Neural cell (in vitro differentiated cells): ENCODE measurements around the gene OR52N4. TPM values are rescaled to one million over a fixed set of nuclear protein-coding genes. Genes with fewer than 3 reads are reported as not detected.

Source experiments
- H2AFZ ChIP-seq: fragments of 200-600, 300-800 bp; sonication (generic), shearing (Covaris generic); 2 replicates; pipeline ENCODE4 v1.6.0; 2014; ENCODE audit warnings: low read depth, mild to moderate bottlenecking, antibody characterized with exemption, low read length, moderate library complexity
- H3F3A ChIP-seq: fragments of 200-600 bp; shearing (Covaris generic); 2 replicates; pipeline ENCODE4 v1.6.1; 2016; ENCODE audit warnings: mild to moderate bottlenecking, moderate library complexity, mixed read lengths, antibody characterized with exemption, low read length; ENCODE audit not compliant: insufficient read depth, poor library complexity, severe bottlenecking
- H3K27ac ChIP-seq: fragments of 200-600, 300-800 bp; sonication (generic), shearing (Covaris generic); 2 replicates; pipeline ENCODE4 v1.5.1; 2014; ENCODE audit warnings: mild to moderate bottlenecking, low read length, moderate library complexity
- H3K27me3 ChIP-seq: fragments of 300-800, 200-600 bp; sonication (generic), shearing (Covaris generic); 2 replicates; pipeline ENCODE4 v1.6.0; 2014; ENCODE audit warnings: mild to moderate bottlenecking, low read depth, low read length, moderate library complexity; ENCODE audit not compliant: insufficient read depth
- H3K36me3 ChIP-seq: fragments of 300-800, 200-600 bp; sonication (generic), shearing (Covaris generic); 2 replicates; pipeline ENCODE4 v1.5.1; 2014; ENCODE audit warnings: mild to moderate bottlenecking, antibody characterized with exemption, low read length, moderate library complexity; ENCODE audit not compliant: insufficient read depth
- H3K4me2 ChIP-seq: fragments of 300-800, 200-600 bp; sonication (generic), shearing (Covaris generic); 2 replicates; pipeline ENCODE4 v1.6.0; 2014; ENCODE audit warnings: mild to moderate bottlenecking, low read length
- H3K4me3 ChIP-seq: fragments of 300-800, 200-600 bp; sonication (generic), shearing (Covaris generic); 2 replicates; pipeline ENCODE4 v1.5.1; 2014; ENCODE audit warnings: mild to moderate bottlenecking, low read length, moderate library complexity
- H3K79me2 ChIP-seq: fragments of 200-600 bp; shearing (Covaris generic); replicated peaks from 2 replicates; pipeline ENCODE4 v1.6.0; 2014; ENCODE audit warnings: mild to moderate bottlenecking, low read length, moderate library complexity; ENCODE audit not compliant: insufficient read depth
- H3K9ac ChIP-seq: fragments of 300-800, 200-600 bp; sonication (generic), shearing (Covaris generic); 2 replicates; pipeline ENCODE4 v1.6.1; 2016; ENCODE audit warnings: mild to moderate bottlenecking, low read length, mixed read lengths
- H3K9me2 ChIP-seq: fragments of 200-600 bp; shearing (Covaris generic); 2 replicates; pipeline ENCODE4 v1.6.1; 2016; ENCODE audit warnings: mild to moderate bottlenecking, low read length, mixed read lengths; ENCODE audit not compliant: insufficient read depth
- H3K9me3 ChIP-seq: fragments of 200-600, 300-800 bp; sonication (generic), shearing (Covaris generic); 2 replicates; pipeline ENCODE4 v1.6.1; 2016; ENCODE audit warnings: mild to moderate bottlenecking, mixed run types, low read length, moderate library complexity, mixed read lengths
- H4K20me1 ChIP-seq: fragments of 200-600 bp; shearing (Covaris generic); 2 replicates; pipeline ENCODE4 v1.6.1; 2016; ENCODE audit warnings: mild to moderate bottlenecking, mixed run types; ENCODE audit not compliant: insufficient read depth
- CTCF ChIP-seq: fragments of 450-650 bp; IDR thresholded peaks from 2 replicates; pipeline ENCODE4 v1.5.1; 2014; ENCODE audit warnings: antibody characterized with exemption, mild to moderate bottlenecking, moderate library complexity; ENCODE audit not compliant: poor library complexity, severe bottlenecking
- EP300 ChIP-seq: fragments of 450-650 bp; conservative IDR thresholded peaks from 2 replicates; pipeline ENCODE4 v1.6.1; 2014; ENCODE audit warnings: antibody characterized with exemption, mild to moderate bottlenecking, moderate library complexity; ENCODE audit not compliant: poor library complexity, severe bottlenecking
- EZH2 ChIP-seq: fragments of 200-600, 300-800 bp; shearing (Covaris generic), sonication (generic); IDR thresholded peaks from 2 replicates; pipeline ENCODE4 v1.6.1; 2014; ENCODE audit warnings: antibody characterized with exemption, low read length, borderline replicate concordance, mild to moderate bottlenecking; ENCODE audit not compliant: insufficient read depth, poor library complexity, severe bottlenecking
- MXI1 ChIP-seq: fragments of 450-650 bp; conservative IDR thresholded peaks from 2 replicates; pipeline ENCODE4 v1.6.1; 2014; ENCODE audit warnings: antibody characterized with exemption, mild to moderate bottlenecking; ENCODE audit not compliant: poor library complexity, severe bottlenecking
- POLR2AphosphoS5 ChIP-seq: IDR thresholded peaks from 2 replicates; pipeline ENCODE4 v1.6.1; 2012
- RAD21 ChIP-seq: fragments of 450-650 bp; conservative IDR thresholded peaks from 2 replicates; pipeline ENCODE4 v1.6.1; 2014; ENCODE audit warnings: antibody characterized with exemption, mild to moderate bottlenecking, moderate library complexity
- SMC3 ChIP-seq: fragments of 450-650 bp; conservative IDR thresholded peaks from 2 replicates; pipeline ENCODE4 v1.6.1; 2014; ENCODE audit warnings: antibody characterized with exemption, mild to moderate bottlenecking, moderate library complexity; ENCODE audit not compliant: poor library complexity
- TAF1 ChIP-seq: IDR thresholded peaks from 2 replicates; pipeline ENCODE4 v1.6.1; 2012; ENCODE audit warnings: low read depth
- polyA minus RNA-seq: library from RNA; depleted of rRNA, polyadenylated mRNA; stranded (reverse); fragments of >200 nt; gene quantifications from 2 replicates; pipeline ENCODE4 v1.2.3, GENCODE V29; 2014
- polyA plus RNA-seq: library from polyadenylated mRNA; depleted of rRNA; stranded (reverse); fragments of >200 nt; gene quantifications from 2 replicates; pipeline ENCODE4 v1.2.3, GENCODE V29; 2014
- TF ChIP-seq, protein P1 (sequence below): IDR thresholded peaks from 2 replicates; pipeline ENCODE4 v1.6.1; 2012; ENCODE audit warnings: borderline replicate concordance

The OR52N4 gene
- polyA plus RNA-seq (not detected in 2 replicates), polyA minus RNA-seq (not detected in 2 replicates)

- no peak for TF ChIP-seq EZH2
- TF ChIP-seq SMC3 = no peak
- TF ChIP-seq CTCF = no peak
- no peak for TF ChIP-seq RAD21
- TF ChIP-seq TAF1 = no peak
- TF ChIP-seq MXI1 = no peak
- TF ChIP-seq, protein P1, sequence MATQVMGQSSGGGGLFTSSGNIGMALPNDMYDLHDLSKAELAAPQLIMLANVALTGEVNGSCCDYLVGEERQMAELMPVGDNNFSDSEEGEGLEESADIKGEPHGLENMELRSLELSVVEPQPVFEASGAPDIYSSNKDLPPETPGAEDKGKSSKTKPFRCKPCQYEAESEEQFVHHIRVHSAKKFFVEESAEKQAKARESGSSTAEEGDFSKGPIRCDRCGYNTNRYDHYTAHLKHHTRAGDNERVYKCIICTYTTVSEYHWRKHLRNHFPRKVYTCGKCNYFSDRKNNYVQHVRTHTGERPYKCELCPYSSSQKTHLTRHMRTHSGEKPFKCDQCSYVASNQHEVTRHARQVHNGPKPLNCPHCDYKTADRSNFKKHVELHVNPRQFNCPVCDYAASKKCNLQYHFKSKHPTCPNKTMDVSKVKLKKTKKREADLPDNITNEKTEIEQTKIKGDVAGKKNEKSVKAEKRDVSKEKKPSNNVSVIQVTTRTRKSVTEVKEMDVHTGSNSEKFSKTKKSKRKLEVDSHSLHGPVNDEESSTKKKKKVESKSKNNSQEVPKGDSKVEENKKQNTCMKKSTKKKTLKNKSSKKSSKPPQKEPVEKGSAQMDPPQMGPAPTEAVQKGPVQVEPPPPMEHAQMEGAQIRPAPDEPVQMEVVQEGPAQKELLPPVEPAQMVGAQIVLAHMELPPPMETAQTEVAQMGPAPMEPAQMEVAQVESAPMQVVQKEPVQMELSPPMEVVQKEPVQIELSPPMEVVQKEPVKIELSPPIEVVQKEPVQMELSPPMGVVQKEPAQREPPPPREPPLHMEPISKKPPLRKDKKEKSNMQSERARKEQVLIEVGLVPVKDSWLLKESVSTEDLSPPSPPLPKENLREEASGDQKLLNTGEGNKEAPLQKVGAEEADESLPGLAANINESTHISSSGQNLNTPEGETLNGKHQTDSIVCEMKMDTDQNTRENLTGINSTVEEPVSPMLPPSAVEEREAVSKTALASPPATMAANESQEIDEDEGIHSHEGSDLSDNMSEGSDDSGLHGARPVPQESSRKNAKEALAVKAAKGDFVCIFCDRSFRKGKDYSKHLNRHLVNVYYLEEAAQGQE = no peak
- TF ChIP-seq POLR2AphosphoS5 = no peak
- TF ChIP-seq EP300 = no peak
- Histone ChIP-seq H3K79me2 (no peaks in the 10 kb centered on the region), H3K4me3 (no peak within 1 kb of the TSS), H3K9ac (no peak within 1 kb of the TSS), H3K36me3 (no peaks in the 10 kb centered on the region), H3K27me3 (no peaks in the 10 kb centered on the region), H3K9me3 (no peaks in the 10 kb centered on the region), H3K27ac (no peak within 1 kb of the TSS), H2AFZ (no peak within 1 kb of the TSS), H4K20me1 (no peaks in the 10 kb centered on the region), H3F3A (no peaks in the 10 kb centered on the region), H3K4me2 (no peak within 1 kb of the TSS), H3K9me2 (no peaks in the 10 kb centered on the region)
Measured at GRCh38 chr11:5753943-5754342, at the start of gene OR52N4. TSS of gene OR52N4 (plus strand) at chr11:5754243. CDS start at chr11:5754741, 498 bp downstream.

GRCh38 chr11:5705688-5706087 is 48.4 kb upstream of the OR52N4 start:
- H3K27ac ChIP-seq = no peak overlapping the region
- H3K27me3 ChIP-seq = no peaks in the 10 kb centered on the region
- H3F3A ChIP-seq = no peaks in the 10 kb centered on the region
- H3K9ac ChIP-seq = no peak overlapping the region
- no peaks in the 10 kb centered on the region for H4K20me1 ChIP-seq
- no peak overlapping the region for H2AFZ ChIP-seq
- no peaks in the 10 kb centered on the region for H3K36me3 ChIP-seq
- no peaks in the 10 kb centered on the region for H3K9me3 ChIP-seq
- no peaks in the 10 kb centered on the region for H3K79me2 ChIP-seq
- no peak overlapping the region for H3K4me2 ChIP-seq
- no peak for TF ChIP-seq MXI1
- no peak for TF ChIP-seq POLR2AphosphoS5
- TF ChIP-seq CTCF = no peak
- TF ChIP-seq, protein P1 = no peak
- TF ChIP-seq TAF1 = no peak
- TF ChIP-seq EZH2 = no peak
- no peak for TF ChIP-seq RAD21
- no peak for TF ChIP-seq SMC3
- TF ChIP-seq EP300 = no peak
- H3K4me3 ChIP-seq = no peak overlapping the region
- H3K9me2 ChIP-seq = no peaks in the 10 kb centered on the region
